NCI-H748 treated with DMSO at 0.1 percent for 48 hours (cell line): ENCODE results near the gene CACNA1G.

Source experiments
- DNase-seq: peaks from one replicate; lab custom pipeline; 2025; lab: John Stamatoyannopoulos, UW

CACNA1G gene

GRCh38 chr17:50632637-50633036 lies 72.1 kb downstream of the CACNA1G start:
- no peak for DNase-seq

DNA sequence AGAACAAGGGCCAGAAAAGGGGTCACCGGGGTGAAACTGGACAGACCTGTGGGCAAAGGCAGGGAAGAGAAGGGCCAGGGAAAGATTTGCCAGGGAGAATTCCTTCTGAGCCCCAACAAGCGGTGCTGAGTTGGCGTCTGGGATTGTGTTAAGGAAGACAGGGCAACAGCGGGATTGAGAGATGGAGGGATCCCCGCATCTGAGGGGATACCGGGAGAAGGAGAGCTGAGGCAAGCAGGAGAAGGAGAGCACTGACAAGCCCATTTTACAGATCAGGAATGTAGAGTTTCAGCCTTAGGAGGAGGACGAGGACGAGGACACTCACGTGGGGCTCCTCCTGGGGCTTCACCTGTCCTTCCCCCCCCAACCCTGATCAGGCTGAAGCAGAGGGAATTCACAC lies 73.2 kb downstream of the CACNA1G start:
- DNase-seq: no peak

DNA sequence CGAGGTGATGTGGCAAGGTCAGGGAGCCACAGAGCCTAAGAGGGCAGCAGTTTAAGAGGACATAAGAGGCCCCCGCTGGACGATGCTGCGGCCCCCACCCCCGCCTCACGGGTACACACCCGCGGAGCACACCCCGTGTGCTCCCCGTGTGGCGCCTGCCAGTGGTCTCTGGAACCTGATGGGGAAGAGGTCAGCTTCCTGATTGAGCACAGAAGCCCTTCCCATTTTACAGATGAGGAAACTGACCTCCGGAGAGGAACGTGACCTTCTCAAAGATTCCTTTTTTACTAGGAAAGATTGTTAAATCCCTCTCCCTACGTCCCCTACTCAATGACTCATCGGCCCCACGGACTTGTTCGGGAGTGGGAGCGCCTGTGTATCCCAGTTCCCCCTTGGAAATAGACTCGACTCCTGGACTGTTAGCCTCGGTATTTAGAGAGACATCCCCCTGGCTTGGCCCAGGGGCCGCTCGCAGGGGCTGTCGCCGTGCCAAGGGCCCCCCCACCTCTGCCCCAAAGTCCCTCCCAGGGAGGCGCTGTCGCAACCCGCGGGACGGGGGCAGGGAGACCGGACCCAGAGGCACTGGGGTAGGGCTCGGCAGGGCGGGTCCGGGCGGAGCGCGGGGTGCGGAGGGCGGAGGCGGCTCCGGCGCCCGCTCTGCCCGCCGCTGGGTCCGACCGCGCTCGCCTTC lies 73.9 kb downstream of the CACNA1G start, which contains the start of gene ABCC3:
TSS of gene ABCC3 (plus strand) at position 658 of the 691 bp plus-strand sequence. CDS start 56 bp downstream, outside the sequence.
- DNase-seq: no peak

DNA sequence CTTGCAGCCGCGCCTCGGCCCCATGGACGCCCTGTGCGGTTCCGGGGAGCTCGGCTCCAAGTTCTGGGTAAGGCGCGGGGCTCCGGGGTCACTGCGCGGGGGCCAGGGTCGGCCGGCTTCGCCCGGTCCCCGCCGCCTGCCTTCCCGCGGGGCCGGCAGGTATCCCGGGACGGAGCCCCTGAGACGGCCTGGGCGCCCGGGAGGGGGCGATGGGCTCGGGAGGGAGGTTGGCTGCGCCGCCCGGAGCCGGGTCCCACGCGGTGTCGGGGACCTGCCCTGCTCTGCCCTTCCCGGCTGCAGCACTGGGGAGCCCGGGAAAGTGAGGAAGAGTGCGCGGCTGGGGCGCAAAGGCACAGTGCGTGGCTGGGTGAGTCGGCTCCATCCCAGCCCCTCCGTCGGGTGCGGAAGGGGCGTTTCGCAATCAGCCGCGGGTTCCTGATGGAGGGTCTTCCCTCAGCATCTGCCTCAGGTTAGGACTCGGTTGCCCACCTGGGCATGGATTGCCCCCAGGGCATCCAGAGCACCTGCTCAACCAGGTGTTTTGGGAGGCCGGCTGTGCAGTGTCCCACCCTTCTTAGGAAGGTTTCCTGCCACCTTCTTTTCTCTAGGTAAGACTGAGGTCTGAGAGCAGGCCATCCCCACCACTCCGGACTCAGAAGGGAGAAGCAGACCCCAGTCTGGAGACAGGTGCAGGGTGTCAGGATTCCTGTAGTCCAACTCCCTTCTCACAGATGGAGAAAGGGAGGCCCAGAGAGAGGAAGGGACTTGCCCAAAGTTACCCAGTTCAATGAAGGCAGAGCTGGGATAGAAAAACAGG lies 74.6 kb downstream of the CACNA1G start:
- DNase-seq: no peak

- DNase-seq: no peak
Measured at GRCh38 chr17:50635732-50635981, 75.1 kb downstream of the CACNA1G start.

- DNase-seq: no peak
Measured at GRCh38 chr17:50635982-50636803, 75.7 kb downstream of the CACNA1G start.

- DNase-seq: no peak
Measured at GRCh38 chr17:50636804-50637195, 76.3 kb downstream of the CACNA1G start.

DNA sequence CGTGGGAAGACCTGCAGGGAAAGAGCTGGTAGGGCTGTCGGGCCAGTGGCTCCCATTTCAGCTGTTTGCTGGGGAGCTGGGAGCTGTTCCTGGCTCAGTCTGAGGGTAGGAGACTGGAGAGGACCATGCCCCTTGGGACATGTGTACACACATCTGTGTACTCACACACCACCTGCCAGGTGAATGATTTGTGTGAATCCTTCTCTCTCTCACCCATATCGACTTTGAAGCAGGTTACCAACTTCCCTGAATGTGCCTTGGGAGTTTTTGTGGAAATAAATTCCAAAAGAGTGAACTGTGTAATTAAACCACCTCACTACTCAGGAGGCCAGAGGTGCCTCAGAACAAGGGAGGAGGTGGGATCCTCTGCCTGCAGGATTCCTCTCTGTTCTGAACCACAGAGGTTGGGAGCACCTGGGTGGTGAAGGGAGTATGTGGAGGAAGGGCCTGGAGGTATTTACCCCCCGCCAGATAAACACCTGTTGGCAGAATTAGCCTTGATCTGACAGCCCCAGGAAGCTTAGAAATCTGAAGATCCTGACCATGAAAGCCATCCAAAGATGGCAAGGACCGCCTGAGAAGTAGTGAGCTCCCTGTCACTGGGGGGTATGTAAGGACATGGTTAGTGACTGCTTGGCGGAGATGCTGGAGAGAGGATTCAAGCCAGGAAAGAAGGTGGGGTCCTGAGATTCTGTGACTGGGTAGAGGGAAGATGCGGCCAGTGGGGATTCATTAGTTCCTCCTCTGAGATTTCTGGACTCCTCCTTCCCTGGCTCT lies 77.5 kb downstream of the CACNA1G start:
- no peak for DNase-seq

DNA sequence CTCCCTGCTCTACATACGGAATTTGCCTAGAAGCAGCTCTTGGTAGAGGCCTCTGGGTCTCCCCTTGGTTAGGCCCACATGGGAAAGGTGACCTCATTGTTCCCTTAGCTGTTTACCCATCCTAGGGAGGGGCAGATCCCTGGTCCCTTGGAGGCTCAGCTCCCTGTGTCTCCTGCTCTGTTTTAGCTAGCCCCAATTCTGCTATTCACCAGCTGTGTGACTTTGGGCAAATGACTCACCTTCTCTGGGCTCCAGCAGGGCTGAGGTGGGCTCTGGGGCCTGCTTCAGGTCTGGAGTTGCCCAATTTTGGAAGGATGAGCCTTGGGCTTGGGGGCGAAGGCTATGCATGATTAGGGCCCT lies 78.1 kb downstream of the CACNA1G start:
- no peak for DNase-seq

DNA sequence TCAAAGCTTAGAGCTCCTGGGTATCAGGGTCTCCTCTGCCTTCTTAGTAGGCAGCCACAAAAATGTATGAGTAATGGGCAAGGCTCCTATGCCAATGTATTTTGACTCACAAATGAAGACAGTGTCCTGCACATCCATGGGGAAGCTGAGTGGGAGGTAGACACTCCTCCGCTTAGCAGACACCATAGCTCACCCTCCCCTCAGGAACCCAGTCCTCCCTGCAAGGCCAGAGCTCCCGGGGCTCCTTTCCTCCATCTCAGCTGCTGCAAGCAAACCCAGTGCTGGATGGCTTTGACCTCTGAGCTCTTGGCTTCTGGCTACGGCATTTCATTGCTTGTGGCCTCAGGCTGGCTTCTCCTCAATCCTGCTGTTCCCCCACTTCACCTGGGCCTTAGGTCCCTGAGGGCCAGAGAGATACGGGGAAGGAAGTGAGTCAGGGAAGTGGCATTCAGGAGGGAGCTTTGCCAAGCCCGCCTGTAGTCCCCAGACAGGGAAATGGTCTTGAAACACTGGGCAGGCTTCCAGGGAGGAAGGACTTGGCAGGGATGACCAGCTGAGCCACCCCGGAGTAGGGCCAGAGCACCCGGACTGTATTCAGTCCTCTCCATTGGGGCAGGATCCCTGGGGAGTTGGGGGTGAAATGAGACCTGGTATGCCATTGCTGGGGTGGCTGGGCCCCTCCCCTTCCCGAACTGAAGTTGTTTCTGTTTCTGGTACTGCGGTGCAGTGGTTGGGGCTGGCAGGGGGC lies 78.6 kb downstream of the CACNA1G start:
- DNase-seq: no peak

DNA sequence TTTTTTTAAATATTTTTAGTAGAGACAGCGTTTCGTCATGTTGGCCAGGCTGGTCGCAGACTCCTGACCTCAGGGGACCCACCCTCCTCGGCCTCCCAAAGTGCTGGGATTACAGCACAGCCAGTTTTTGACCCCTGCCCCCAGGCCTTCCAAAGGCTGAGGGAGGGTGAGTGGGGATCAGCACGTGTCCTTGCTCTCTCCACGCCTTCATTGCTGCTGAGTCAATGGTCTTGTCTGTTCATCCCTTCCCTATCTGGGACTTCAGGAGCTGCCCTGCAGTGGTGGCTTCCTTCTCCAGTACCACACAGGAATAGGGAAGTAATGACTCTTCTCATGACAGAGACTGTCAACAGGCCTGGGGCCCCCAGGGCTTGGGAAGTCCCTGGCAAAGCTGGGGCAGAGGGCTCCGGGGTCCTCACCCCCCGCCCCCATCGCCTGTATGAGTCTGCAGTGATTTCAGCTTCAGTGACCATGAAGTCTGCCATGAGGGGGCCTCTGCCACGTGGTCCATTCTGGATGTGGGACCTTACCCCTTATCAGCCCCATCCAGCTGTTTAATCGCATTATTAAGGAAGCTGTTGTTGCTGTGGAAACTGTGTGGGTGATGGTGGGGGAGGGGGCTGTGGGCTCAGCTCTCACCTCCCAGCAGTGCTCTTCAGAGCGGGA lies 80.3 kb downstream of the CACNA1G start:
- DNase-seq: no peak

- DNase-seq: no peak
Measured at GRCh38 chr17:50641357-50641756, 80.8 kb downstream of the CACNA1G start.

DNA sequence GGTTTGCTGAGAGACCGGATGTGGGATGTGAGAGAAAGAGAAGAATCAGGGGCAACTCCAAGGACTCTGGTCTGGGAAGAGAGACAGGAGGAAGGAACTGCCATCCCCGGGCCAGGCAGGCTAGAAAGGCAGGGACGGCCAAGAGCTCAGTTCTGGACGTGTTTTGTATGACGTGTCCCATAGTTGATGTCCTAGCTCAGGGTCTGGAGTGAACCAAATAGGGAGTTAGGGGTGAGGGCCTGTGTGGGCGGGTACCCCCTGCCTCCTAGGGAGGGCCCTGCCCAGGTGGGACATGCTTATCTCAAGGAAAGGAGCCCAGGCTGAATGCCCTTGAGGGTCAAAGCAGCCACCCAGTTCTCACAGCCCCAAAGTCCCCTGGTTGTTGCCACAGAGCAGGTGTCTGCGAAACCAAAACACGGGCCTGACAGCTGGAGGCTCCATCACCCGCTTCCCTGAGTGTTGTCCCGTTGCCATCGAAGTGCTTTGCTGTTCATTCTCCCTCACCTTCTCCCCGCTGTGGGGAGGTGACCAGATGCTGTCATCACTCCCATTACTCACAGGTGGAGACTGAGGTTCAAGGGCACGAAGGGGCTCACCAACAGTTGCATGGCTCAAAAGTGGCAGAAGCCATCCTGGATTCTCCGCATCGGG lies 81.7 kb downstream of the CACNA1G start:
- DNase-seq: no peak

DNA sequence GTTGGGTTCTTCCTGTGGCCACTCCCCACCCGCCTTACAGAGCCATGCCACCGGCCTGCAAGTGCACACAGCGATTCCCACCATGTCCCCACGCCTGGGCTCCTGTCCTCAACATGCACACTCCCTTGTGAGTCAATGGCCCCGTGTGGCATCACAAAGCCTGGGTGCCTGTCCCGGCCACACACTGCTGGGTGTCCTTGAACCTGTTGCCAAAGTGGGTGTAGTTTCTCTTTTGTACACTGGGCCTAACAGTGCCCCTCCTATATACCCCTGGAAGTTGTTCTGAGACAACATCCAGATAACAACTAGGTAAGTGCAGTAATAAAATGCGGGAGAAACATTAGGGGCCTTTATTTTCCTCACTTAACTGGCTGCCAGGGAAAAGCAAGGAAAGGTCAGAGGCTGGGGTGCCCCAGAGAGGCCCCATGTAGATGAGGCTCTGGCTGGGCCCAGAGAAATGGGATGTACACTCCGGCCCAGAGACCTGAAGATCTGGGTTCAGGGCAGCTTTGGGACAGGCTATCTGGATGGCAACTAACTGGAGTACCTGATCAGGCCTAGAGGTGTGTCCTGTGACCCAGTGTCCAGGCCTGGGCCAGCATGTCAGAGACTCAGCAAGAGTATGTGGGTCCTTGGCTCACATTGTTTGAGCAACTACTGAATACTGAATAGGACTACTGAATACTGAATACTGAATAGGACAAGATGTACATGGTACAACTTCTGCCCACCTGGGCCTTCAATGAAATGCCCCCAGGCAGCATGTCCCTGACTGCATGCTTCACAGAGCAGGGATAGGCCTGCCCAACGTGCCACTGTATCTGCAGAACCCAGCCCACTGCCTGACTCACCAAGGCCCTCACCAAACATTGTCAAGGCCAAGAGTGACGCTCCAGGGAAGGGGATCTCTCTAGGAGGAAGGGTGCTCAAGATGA lies 82.5 kb downstream of the CACNA1G start:
- no peak for DNase-seq

- DNase-seq: no peak
Measured at GRCh38 chr17:50645748-50646682, 85.5 kb downstream of the CACNA1G start.

GRCh38 chr17:50647187-50647586 lies 86.7 kb downstream of the CACNA1G start:
- no peak for DNase-seq

- DNase-seq: no peak
Measured at GRCh38 chr17:50649042-50649908, 88.8 kb downstream of the CACNA1G start.
